ENCODE results near the gene RHOT2.

The RHOT2 gene

GRCh38 chr16:629833-630248, 38.1 kb upstream of the RHOT2 start:
- H3K4me1 ChIP-seq (ENCODE audit: low read depth, poor library complexity, severe bottlenecking): peaks cover 3% of the 10 kb centered on the region
- no peak overlapping the region for H3K4me3 ChIP-seq (IDR thresholded peaks at IDR 0.05; ENCODE audit: insufficient read depth, low read depth, low read length)
- H3K36me3 ChIP-seq (ENCODE audit: insufficient read depth): no peaks in the 10 kb centered on the region; the same call in 1 of the 2 replicates
- TF ChIP-seq, protein P1, sequence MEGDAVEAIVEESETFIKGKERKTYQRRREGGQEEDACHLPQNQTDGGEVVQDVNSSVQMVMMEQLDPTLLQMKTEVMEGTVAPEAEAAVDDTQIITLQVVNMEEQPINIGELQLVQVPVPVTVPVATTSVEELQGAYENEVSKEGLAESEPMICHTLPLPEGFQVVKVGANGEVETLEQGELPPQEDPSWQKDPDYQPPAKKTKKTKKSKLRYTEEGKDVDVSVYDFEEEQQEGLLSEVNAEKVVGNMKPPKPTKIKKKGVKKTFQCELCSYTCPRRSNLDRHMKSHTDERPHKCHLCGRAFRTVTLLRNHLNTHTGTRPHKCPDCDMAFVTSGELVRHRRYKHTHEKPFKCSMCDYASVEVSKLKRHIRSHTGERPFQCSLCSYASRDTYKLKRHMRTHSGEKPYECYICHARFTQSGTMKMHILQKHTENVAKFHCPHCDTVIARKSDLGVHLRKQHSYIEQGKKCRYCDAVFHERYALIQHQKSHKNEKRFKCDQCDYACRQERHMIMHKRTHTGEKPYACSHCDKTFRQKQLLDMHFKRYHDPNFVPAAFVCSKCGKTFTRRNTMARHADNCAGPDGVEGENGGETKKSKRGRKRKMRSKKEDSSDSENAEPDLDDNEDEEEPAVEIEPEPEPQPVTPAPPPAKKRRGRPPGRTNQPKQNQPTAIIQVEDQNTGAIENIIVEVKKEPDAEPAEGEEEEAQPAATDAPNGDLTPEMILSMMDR (conservative IDR thresholded peaks at IDR 0.05; ENCODE audit: low read depth, low read length): no peak
- H2AFZ ChIP-seq (ENCODE audit: low read depth): no peak overlapping the region
- H3K9ac ChIP-seq: no peak overlapping the region
- no peak overlapping the region for H3K27ac ChIP-seq
- H3K79me2 ChIP-seq (ENCODE audit: insufficient read depth, low read depth): peaks cover 2% of the 10 kb centered on the region; the same call in 1 of the 2 replicates
- no peaks in the 10 kb centered on the region for H3K27me3 ChIP-seq (ENCODE audit: insufficient read depth, low read depth)
- H3K4me2 ChIP-seq: no peak overlapping the region
- H4K20me1 ChIP-seq (ENCODE audit: insufficient read depth): no peaks in the 10 kb centered on the region

DNA sequence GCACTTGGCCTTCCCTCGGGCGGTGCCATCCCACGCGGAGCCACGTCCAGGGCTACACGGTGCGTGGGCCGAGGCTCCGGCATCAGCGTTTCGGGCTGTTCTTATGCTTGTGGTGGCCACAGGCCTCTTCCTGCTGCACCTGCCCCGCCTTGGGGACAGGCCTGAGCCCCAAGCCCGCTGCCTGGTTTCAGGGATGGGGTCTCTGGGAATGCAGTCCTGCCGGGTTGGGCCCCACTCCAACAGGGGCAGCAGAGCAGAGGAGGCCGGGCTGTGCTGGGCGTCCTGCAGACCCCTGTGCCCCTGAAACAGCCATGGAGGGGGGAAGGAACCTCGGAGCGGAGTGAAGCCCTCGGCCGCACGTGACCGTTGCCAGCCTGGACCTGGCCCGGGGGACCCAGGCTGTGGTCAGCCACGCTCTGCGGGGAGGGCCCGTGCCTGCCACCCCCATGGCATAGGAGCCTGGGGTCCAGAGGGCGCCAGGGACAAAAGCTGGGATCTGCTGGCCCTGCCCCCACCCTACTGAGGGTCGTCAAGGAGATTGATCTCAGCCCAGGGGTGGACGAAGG, 37.6 kb upstream of the RHOT2 start:
- H3K4me2 ChIP-seq: no peak overlapping the region
- H3K36me3 ChIP-seq (ENCODE audit: insufficient read depth): no peaks in the 10 kb centered on the region; the same call in 1 of the 2 replicates
- H3K27ac ChIP-seq: no peak overlapping the region
- H3K4me1 ChIP-seq (ENCODE audit: low read depth, poor library complexity, severe bottlenecking): peaks cover 3% of the 10 kb centered on the region
- H4K20me1 ChIP-seq (ENCODE audit: insufficient read depth): no peaks in the 10 kb centered on the region
- TF ChIP-seq, protein P1 (conservative IDR thresholded peaks at IDR 0.05; ENCODE audit: low read depth, low read length): no peak
- no peak overlapping the region for H3K9ac ChIP-seq
- H2AFZ ChIP-seq (ENCODE audit: low read depth): no peak overlapping the region
- peaks cover 6% of the 10 kb centered on the region; the same call in 1 of the 2 replicates for H3K79me2 ChIP-seq (ENCODE audit: insufficient read depth, low read depth)
- no peak overlapping the region for H3K4me3 ChIP-seq (IDR thresholded peaks at IDR 0.05; ENCODE audit: insufficient read depth, low read depth, low read length)
- H3K27me3 ChIP-seq (ENCODE audit: insufficient read depth, low read depth): no peaks in the 10 kb centered on the region

GRCh38 chr16:630815-631405, 37.0 kb upstream of the RHOT2 start, which contains the start of gene WFIKKN1:
WFIKKN1 (plus strand) TSS chr16:630985; CDS start chr16:631254, 269 bp downstream.
- H3K79me2 ChIP-seq (ENCODE audit: insufficient read depth, low read depth): peaks cover 11% of the 10 kb centered on the region; the same call in 1 of the 2 replicates
- H4K20me1 ChIP-seq (ENCODE audit: insufficient read depth): no peaks in the 10 kb centered on the region
- TF ChIP-seq, protein P1 (conservative IDR thresholded peaks at IDR 0.05; ENCODE audit: low read depth, low read length): no peak
- no peaks in the 10 kb centered on the region; the same call in 1 of the 2 replicates for H3K36me3 ChIP-seq (ENCODE audit: insufficient read depth)
- no peak within 1 kb of the TSS for H3K9ac ChIP-seq
- no peak within 1 kb of the TSS for H2AFZ ChIP-seq (ENCODE audit: low read depth)
- H3K27ac ChIP-seq: no peak within 1 kb of the TSS
- H3K27me3 ChIP-seq (ENCODE audit: insufficient read depth, low read depth): no peaks in the 10 kb centered on the region
- H3K4me2 ChIP-seq: no peak within 1 kb of the TSS
- H3K4me3 ChIP-seq (IDR thresholded peaks at IDR 0.05; ENCODE audit: insufficient read depth, low read depth, low read length): no peak within 1 kb of the TSS
- H3K4me1 ChIP-seq (ENCODE audit: low read depth, poor library complexity, severe bottlenecking): peaks cover 3% of the 10 kb centered on the region

DNA sequence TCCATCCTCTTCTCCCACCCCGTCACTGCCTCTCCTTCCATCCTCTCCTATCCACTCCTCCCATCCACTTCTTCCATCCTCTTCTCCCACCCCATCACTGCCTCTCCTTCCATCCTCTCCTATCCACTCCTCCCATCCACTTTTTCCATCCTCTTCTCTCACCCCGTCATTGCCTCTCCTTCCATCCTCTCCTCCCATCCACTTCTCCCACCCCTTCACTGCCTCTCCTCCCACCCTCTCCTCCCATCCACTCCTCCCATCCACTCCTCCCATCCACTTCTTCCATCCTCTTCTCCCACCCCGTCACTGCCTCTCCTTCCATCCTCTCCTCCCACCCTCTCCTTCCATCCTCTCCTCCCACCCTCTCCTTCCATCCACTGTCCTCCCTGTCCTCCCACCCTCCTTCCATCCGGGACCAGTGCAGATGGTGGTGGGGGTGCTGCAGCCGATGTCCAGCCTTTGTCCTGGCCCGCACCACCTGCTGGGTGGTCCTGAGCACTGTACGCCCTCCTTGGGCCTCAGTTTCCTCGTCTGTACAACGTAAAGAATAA, 36.0 kb upstream of the RHOT2 start:
- Histone ChIP-seq H3K4me3 (IDR thresholded peaks at IDR 0.05; ENCODE audit: insufficient read depth, low read depth, low read length) (no peak overlapping the region), H3K27ac (no peak overlapping the region), H2AFZ (ENCODE audit: low read depth) (no peak overlapping the region), H3K27me3 (ENCODE audit: insufficient read depth, low read depth) (no peaks in the 10 kb centered on the region), H3K4me1 (ENCODE audit: low read depth, poor library complexity, severe bottlenecking) (peaks cover 3% of the 10 kb centered on the region), H4K20me1 (ENCODE audit: insufficient read depth) (no peaks in the 10 kb centered on the region), H3K4me2 (no peak overlapping the region), H3K36me3 (ENCODE audit: insufficient read depth) (no peaks in the 10 kb centered on the region; the same call in 1 of the 2 replicates), H3K9ac (no peak overlapping the region), H3K79me2 (ENCODE audit: insufficient read depth, low read depth) (peaks cover 12% of the 10 kb centered on the region; the same call in 1 of the 2 replicates)
- TF ChIP-seq, protein P1 (conservative IDR thresholded peaks at IDR 0.05; ENCODE audit: low read depth, low read length): no peak

Measured in KMS-11 (cell line).